GM10847 (cell line): ENCODE results near the gene QSER1.

Source experiments
- POLR2A ChIP-seq: IDR thresholded peaks from 2 replicates; pipeline ENCODE4 v1.6.1; 2011; ENCODE audit not compliant: insufficient read length; ENCODE audit errors: extremely low read depth

Gene QSER1

DNA sequence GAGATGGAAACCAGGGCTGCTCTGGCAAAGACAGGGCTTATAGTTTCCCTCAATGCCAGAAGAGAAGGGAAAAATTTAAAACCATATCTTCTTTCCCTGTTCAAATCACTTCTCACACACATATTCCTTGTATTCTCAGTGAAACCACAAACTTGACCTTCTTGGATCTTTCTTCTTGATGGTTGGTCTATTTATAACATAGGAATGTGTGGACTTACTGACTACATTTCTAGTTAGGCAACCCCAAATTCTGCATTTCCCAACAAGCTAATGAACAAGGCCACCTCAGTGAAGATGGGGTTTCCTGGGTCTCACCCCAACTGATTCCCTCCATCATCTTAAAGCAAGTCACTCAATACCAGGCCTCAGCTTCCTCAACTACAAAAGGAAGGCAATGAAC, 3.8 kb upstream of the QSER1 start:
- TF ChIP-seq POLR2A = no peak

DNA sequence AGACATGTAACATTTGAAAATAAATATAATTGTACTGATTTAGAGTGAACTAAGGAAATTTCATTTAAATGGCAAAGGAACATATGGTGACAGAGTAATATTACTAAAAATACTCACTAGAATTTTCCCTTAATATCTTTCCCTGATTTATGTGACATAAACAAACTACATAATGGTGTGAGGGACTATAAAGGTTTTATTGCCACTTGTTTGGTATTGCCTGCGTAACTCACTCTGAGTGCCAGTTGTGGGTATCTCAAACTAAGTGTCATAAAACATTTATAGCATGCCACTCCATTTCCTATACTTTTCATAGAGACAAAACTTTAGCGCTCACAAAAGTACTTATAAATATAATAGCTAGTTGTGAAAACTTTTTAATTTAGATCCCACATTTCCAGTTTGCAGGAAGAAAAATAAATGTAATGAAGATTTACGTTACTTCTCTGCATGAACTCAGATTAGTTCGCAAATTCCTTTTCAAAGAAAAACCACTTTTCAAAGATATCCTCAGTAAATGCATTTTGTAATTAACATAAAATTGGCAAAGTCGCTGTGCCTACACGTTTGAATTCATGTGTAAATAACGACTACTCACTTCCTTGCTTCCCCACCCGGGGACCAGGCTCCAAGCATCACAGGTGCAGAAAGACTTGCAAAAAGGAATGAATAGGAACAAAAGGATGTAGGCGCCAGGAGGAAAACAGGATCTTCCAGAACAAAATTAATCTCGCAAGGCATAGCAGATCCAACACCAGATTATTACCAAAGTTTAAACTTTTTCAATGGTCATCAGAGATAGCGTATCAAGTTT, 1.6 kb upstream of the QSER1 start:
- no peak for TF ChIP-seq POLR2A

DNA sequence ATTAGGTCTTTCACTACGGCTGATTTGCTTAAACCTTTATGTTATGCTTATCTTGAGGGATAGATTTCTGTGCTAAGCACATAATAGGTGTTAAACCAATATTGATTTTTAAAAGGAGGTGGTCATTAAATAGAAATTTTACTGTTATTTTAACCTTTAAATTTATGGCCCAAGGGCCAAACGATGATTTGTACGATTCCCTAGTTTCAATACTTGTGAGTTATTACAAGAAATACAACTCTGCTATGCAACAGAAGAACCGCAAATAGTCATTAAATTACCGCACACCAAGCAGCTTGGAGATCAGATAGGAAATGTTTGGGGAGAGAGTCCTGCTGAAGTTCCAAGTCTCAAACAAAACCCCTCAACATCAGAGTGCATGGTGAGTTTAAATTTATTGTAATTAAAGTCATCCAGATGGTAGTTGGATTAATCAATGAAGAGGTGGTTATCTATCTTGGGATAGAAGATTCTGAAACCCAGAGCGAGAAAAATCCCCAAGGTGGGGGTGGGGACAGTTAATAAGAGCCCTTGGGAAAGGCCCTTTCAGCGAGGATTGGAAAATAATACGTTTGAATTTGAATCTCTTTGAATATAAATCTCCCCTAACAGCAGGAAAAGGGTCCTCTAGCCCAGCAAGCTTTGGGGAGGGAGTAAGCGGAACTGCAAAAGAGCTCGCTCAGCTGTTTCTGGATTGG, 805 bp upstream of the QSER1 start:
- no peak for TF ChIP-seq POLR2A

DNA sequence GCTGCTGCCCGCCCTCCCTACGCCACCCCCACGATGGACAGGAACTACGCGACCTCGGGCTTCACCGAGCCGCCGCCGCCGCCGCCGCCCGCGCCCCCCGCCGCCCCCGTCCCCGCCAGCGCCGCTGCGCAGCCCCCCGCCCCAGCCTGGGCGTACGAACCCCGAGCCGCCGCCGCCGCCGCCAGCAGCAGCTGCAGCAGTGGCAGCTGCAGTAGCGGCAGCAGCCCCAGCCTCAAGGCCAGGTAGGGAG, 407 bp downstream of the QSER1 start:
- TF ChIP-seq POLR2A = no peak

DNA sequence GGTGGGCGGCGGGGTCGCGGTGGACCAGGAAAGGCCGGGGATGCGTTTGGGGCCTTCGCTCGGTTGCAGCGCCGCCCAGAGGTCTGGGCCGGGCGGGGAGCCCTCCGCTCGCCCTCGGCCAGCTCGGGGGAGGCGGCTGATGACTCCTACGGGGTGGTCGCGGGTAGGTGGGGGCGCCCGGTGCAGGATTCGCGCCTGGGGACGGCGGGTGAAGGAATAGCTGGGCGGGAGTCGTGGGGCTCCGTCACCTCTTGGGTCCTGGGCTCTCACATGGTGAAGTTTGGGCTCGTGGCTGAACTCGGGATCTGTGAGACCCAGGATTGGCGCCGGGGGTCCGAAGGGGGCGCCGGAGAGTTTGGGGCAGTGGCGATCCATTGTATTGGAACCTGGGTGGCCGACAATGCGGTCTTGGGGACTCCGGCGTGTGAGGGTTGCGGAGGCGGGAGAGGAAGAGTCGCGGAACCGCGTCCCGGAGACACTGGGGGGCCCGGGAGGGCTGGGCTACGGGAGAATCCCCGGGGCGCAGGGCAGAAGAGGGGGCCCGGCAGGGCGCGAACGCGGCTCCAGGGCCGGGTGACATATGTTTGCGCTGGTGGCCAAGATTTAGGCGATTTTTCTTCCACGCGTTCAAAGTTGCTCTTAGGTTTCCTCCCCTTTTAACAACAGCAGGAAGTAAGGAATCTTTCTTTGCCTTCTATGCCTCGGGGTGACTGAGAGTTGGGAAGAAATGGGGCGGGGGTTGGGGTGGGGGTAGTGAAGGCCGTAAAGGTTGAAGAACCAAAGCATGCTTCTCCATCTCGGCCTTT, 935 bp downstream of the QSER1 start:
- no peak for TF ChIP-seq POLR2A

DNA sequence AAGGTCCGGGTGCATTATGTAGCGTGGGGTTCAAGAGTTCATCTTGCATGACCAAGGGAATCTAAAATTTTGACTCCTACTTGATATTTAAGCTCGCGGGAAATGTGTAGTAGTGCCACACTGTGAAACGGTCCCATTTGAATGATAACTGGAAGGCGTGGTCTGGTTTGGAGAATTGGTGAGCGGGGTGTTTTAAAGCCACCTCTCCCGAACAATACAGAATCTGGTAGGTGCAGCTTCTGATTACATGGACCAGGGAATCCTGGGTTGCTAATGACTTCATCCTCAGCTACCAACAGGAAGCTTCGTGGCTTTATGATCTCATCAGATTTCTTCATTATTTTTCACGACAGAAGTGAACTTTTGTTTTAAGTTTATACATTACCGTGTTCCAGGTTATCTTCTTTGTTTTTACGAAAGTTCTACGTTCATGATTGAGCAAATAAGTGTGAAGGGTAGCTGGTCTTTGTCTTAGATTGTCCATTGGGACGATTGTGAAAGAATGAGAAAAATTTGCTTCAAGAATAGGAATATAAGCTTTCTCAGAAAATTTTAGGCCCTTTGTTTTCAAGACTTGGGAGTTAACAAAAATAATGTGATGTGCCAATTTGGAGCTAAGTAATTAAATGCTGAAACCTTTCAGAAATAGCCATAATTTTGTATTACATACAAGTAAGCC, 1.7 kb downstream of the QSER1 start:
- no peak for TF ChIP-seq POLR2A

DNA sequence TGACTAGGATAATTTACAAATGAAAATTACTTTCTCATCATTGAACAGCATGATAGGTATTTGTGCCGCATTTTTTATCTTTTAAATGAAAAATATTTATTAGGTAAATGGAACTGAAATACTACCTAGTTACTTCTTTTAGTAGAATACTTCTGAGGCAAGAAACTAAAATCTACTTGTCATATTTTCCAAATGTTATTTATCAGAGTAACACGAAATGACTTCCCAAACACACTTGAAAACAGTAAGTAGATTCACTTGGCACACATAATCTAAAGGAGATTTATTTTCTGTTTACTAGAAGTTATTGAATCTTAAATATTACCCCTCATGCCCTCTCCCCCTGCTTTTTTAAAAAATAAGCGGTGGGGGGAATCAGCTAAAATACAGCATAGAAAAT, 2.3 kb downstream of the QSER1 start:
- TF ChIP-seq POLR2A = no peak

DNA sequence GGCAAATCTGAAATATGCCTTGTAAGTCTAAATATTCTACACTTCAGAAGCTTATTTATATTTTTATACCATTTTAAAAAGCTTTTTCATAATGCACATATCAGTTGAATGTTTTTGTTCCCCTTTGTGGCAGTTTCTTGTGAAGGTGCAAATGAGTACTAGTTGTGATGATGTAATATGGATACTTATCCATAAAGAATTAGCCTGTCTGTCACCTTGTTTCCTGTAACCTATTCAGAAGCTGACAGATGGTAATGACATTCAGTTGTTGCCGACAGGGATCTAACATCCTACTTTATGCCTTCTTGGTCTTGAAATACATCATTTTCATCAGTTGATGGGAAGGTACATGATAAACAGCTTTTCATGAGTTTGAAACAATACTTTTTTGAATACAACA, 2.9 kb downstream of the QSER1 start:
- TF ChIP-seq POLR2A = no peak

DNA sequence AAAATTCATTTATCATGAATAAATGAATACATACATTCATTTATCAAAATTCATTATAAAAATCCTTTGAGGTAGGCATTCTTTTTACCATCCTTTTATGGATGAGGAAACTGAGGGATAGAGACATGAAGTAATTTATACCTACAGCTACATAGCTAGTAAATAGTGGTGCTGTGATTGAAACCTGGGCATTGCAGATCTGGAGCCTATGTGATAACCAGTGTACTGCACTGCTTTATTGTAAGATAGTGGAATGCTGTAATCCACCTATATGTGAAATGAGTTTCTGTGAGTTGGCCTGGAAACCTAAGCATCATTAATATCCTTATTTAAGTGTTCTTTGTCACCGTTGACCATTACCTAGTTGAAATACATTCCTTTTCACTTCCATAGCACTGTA, 4.5 kb downstream of the QSER1 start:
- no peak for TF ChIP-seq POLR2A

DNA sequence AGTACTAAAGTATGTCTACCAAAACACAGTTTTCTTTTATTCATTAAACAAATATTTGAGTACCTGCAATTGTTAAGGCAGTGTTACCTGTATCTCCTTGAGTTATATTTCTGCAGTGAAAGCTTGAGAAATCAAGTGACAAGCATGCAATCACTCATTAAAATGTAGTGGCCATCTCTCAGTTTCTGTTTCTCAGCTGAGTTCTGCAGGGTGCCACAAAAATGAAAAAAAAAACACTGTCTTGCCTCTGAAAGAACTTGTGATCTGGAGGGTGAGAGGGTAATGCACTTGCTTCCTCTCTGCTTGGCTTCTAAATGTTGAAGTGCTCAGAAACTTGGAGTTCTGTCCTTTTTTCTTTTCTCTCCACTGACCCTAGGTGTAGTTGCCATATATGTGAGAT, 6.8 kb downstream of the QSER1 start:
- no peak for TF ChIP-seq POLR2A

DNA sequence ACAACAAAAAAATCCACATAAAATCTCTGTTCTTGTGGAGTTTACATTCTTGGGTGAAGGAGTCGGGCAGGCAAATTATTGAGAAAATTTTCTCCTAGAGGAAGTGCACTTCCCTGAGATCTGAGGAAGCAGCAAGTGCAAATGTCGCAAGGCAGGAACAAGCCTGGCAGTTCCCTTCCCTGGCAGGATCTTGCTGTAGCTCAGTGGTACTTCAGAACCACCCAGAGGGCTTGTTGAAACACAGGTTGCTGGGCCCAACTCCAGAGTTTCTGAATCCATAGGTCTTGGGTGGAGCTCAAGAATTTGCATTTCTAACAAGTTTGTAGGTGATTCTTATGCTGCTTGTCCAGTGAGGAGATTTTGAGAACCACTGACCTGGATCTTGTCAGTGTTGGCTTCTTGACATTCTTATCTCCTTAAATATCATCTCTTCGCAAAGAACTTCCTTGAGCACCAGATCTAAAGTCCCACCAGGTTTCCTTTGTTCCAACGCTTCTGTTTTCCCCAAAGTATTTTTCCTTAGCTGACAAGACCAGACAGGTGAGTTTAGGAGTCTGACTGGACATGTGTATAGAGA, 9.6 kb downstream of the QSER1 start:
- no peak for TF ChIP-seq POLR2A

DNA sequence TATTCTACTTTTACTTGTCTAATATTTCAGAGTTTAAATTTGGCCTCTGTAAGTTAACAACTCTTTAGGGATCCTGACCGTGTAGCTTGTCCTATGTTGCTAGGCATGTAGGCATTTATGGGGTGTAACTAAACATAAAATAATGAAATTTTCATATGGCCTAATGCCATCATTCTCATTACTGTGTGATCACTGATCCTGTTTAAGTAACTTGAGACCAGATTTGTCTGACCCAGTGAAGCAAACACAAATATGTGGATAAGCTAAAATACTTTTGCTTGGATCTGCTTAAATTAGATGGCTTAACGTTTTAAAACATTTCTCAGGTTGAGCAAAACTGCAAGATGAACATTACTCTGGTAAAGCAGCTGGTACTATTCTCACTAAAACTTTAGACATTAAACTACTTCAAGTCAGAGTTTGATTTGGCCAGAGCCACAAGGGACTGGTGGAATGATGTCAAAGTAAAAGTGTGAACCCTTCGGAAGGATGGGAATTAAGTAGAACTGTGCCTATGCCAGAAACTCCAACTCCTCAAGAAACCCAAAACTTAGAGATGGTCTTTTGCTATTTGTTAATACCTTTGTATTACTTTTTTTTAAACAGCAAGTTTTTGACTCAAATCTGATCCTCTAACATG, 12.5 kb downstream of the QSER1 start:
- no peak for TF ChIP-seq POLR2A

DNA sequence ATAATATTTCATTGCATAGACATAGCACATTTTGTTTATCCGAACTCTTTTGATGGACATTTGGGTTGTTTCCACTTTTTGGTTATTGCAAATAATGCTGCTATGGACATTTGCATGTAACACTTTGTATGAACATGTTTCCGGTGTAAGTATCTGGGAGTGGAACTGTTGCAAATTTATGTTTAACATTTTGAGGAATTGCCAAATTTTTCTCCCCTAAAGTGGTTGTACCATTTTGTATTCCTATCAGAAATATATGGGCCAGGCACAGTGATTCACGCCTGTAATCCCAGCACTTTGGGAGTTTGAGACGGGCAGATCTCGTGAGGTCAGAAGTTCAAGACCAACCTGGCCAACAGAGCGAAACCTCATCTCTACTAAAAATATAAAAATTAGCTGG, 16.0 kb downstream of the QSER1 start:
- TF ChIP-seq POLR2A = no peak

DNA sequence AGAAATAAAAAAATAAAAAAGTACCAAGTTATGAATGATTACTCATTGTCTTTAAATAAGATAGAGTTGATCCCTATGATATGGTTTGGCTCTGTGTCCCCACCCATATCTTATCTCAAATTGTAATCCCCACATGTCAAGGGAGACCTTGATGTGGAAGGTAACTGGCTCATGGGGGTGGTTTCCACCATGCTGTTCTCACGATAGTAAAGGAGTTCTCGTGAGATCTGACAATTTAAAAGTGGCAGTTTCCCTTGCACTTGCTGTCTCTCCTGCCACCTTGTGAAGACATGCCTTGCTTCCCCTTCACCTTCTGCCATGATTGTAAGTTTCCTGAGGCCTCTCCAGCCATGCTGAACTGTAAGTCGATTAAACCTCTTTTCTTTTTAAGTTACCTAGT, 18.8 kb downstream of the QSER1 start:
- no peak for TF ChIP-seq POLR2A

DNA sequence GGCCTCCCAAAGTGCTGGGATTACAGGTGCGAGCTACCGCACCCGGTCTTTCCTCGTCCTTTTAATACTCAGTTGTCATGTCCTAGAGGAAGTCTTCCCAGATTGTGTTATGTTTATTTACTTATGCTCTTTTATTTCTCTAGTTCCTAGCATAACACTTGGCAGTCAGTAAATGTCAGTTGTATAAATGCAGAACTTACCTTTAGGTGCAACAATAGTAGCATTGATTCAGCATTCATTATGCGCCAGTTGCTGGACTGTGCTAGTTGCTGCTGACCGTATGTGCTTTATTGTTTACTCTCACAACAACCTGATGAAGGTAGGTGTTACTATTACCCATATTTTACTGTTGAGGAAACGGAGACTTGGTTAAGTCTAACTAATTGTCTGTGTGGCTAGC, 20.8 kb downstream of the QSER1 start:
- TF ChIP-seq POLR2A = no peak
